EL (cell line): Measurements from ENCODE around the gene KCTD3.
A peak's percentile ranks its signal among the peaks of the same experiment; 100 is the strongest.

Source experiments
- DNase-seq: peaks from one replicate; pipeline ENCODE4 v3.0.0-alpha.2; 2016

Gene KCTD3

GRCh38 chr1:215606564-215607168 lies 39.6 kb downstream of the KCTD3 start:
- DNase-seq: no peak

DNA sequence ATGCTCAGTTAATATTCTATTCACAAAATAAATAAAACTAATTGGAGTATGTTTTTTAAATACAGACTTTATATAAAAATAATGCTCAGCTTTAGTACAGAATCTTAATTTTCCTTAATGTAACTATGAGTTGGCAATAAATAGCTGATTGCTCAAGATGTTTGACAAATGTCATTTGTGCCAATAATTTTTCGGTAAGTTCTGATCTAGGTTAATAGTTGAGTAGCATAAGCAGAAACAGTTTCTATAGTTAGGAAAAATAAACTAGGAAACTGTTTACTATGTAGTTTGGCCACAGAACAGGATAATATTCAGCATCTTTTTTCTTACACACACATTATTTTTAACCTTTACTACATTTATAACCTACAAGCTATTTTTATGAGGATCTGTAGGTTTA lies 40.3 kb downstream of the KCTD3 start:
- no peak for DNase-seq

DNA sequence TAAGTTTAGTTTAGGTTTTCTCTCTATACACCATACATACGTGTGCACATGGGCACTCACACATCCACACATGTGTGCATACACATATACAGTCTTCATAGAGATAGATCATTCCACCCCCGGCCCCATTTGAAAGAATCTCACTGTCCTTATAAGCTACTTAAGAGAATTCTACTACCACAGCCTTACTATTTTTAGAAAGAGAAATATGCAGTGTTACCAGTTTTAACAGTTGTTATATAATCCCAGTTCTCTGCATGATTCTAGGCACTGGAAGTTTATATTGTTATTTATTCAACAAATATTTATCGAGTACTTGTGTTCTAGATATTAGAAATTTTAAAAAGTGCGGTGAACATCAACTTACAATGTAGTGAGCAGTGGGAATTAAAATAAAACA lies 41.5 kb downstream of the KCTD3 start:
- DNase-seq: no peak

- DNase-seq: no peak
Observed at GRCh38 chr1:215612391-215612790, 45.3 kb downstream of the KCTD3 start.

- DNase-seq: no peak
Observed at GRCh38 chr1:215617979-215618378, 50.9 kb downstream of the KCTD3 start.

DNA sequence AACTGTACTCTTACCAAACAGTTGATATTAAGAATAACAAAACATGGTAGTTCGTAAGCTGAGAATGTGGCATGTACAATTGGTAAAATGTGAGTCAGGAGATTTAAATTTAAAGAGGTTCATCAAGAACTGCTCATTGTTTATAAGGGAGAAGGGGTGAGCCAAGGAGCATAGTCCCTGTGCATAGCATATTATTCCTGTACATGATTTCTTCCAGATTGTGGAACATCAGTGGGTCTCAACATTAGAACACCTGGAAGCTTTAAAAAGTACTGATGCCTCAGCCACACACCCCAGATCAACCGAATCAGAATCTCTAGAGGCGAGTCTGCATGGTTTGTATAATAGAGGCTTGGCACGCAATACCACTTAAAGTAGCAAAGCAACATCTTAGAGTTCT lies 56.1 kb downstream of the KCTD3 start:
- no peak for DNase-seq

DNA sequence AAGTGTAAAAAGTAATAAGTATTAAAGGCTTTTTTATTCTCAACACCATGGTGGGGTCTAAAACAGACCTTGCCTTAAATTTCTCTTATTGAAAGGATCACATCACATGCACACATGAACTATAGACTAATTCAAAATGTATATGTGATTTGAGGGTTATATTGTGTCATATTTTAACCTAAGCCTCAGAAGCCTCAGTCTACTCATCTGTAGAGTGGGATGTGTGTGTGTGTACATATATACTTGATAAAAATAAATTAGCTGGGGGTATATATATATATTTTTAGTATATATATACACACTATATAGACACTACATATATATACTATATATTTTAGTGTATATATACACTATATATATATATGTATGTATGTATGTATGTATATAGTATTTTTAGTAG lies 58.8 kb downstream of the KCTD3 start:
- no peak for DNase-seq

GRCh38 chr1:215631040-215631439 lies 63.9 kb downstream of the KCTD3 start:
- no peak for DNase-seq

DNA sequence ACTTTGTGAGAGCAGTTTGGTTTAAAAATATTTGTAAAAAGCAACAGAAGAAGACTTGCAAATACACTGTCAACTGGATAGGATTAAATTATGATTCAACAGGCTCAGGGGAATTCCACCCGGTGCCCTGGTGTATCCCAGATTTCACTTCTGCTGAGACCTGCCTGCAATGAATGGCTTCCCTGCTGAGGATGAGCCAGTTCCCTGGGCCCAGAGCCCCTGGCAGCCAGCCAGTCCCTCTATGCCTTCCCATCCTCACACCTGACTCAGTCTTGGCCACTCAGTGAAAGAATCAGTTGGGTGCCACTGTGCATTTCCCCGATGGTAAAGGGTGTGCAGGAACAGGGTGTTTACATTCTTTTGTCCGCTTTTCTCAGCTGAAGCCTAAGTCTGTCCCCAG lies 64.4 kb downstream of the KCTD3 start:
- peak; percentile 63 for DNase-seq

DNA sequence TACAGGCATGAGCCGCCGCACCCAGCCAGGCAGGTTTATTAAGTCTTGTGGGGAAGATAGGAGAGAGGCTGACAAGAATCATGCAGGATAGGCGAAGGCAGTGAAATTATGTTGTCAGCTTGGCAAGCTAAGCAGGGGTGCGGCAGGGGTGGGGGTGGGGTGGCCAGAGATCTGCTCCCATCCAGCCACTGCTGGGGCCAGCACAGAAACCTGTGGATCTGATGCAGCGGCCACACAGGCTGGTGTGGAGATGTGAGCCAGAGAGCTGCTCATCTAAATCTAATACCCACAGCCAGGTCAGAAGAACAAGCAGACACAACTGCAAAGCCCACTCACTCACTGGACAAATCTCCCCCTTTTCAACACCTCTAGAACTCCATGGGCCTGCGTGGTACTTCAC lies 68.7 kb downstream of the KCTD3 start:
- no peak for DNase-seq

DNA sequence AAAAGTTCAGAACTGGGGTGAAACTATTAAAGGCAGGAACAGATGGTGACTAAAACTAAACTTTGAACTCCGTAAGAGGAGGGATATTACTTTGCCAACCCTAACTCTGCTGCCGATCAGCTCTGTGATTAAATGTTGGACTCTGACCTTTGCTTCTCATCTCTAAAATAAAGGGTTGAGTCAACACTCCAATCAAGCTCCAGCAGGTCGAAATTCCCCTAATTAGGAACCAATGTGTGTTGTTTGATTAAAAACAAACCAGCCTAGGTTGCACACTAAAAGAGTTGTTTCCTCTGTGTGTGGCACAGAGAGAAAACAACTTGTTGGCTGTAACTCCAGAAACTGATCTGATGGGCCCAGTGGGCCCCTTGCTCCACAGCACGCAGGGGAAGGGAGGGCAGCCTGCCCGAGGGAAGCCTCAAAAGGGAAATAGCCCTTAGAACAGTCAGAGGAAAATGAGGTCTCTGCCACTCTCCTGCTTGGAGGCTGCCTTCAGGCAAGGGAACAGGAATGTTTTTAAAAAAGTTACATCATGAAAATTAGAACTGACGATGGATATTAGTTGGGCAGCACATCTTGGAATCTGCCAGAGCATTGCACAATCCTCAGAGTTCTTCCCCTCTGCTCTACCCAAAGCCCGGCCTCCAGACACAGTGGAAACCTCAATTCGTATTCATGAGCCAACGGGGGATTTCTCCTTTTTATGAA lies 69.3 kb downstream of the KCTD3 start:
- peak; percentile 79 for DNase-seq

DNA sequence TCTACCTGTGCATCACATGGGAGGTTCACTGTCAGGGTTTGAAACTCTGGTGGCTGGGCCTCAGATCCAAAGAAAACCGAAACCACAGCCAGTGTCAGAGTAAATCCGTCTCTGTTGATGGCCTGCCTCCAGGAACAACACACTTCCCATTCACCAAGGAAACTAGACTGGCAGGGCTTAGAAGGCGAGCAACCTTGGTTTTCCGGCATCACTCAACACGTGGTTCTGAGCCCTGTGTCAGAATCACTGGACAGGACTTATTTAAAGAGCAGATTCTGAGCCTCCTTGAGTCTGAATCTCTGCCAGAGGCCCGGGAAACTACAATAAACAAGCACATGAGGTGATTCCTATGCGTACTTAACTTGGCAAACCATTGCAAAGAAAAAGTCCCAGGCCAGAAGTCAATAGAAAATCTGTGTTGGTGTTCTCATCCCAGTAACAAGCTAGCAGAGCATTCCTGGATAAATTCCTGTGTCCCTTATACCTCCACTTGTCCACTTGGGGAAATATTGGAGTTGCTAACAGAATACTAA lies 70.0 kb downstream of the KCTD3 start:
- peak; percentile 43 for DNase-seq

- DNase-seq: no peak
Observed at GRCh38 chr1:215640429-215641148, 73.5 kb downstream of the KCTD3 start.

GRCh38 chr1:215643592-215644321 lies 76.7 kb downstream of the KCTD3 start:
- DNase-seq: no peak

- no peak for DNase-seq
Observed at GRCh38 chr1:215645182-215645581, 78.1 kb downstream of the KCTD3 start.

DNA sequence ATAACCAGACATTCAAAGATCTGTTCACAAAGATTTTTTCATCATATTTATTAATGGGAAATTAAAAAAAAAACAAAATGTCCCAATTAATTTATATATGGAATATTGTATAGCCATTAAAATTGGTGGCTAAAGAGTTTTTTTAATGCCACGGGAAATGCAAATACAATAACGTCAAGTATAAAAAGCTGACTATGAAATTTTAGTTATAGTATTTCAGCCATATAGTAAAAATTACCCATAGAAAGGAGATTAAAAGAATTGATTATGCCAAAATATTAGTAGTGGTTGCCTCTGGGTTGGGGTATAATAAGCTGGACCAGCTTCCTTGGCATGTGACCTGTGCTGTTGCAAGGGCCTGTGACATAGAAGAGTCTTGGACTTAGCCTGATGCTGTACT lies 78.8 kb downstream of the KCTD3 start:
- DNase-seq: no peak

GRCh38 chr1:215647738-215648137 lies 80.6 kb downstream of the KCTD3 start:
- DNase-seq: no peak

DNA sequence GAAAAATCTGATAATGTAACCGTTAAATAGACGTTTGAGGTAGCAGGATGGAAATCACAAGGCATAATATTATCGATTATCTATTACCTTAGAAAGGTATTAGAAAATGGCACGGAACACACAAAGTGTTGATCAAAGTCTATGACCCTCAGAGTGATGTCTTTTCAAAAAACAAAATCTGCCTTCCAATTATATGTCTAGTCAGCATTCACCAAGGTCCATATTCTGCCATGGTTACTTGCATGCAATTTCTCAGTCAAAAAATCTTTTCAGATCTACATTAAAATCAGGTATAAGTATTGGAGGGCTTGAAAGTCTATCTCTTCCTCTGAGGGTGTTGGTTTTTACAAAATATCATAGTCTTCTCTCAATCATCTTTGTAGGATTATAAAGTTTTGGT lies 81.9 kb downstream of the KCTD3 start:
- no peak for DNase-seq

DNA sequence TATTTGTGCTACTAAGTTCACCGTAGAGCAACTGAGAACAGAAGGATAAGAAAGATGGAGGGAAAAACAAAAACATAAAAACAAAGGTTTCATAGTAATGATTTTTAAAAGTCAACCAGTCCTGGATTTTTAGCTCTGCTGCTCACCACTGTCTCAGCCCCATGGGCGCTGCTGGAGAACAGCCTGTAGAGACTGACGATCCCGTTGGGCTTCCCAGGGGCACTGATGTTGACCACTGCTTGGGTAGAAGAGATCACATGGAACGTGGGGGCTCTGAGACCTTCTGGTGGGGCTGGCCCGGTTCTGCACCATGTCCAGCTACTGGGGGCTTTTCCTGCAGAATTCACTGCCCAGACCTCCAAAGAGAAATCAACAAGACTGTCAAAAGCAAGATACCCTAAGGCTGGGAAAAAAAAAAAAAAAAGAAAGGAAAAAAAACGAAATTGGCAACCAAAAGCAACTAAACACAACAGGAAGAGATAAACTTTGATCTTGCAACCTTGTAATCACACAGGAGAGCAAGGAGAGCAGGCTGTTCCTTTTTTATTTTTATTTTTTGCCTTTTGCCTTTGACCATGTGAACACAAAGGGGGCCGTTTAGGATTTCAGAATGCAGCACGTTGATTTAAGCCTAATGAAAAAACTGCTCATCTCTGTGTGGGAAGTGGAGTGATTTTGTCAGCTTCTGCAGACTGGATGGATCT lies 83.5 kb downstream of the KCTD3 start:
- no peak for DNase-seq

DNA sequence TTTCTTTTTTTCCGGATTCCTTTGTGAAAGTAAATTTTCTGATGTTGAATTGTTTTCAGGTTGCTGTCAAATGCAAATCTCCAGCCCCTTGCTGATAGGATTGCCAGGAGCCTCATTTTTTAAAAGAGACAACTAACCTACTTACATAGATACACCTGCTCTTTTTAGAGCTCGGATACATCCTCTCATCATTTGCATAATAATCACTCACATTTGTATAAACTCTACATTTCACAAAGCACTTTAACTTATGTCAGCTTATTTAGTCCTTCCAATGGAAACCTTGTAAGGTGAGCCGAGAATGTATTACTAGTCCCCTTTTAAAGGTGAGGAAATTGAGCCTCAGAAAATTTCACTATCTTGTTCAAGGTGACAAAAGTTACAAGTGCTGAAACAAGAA lies 84.8 kb downstream of the KCTD3 start:
- no peak for DNase-seq

GRCh38 chr1:215652371-215652770 lies 85.3 kb downstream of the KCTD3 start:
- DNase-seq: no peak

- DNase-seq: no peak
Observed at GRCh38 chr1:215657047-215657446, 89.9 kb downstream of the KCTD3 start.

DNA sequence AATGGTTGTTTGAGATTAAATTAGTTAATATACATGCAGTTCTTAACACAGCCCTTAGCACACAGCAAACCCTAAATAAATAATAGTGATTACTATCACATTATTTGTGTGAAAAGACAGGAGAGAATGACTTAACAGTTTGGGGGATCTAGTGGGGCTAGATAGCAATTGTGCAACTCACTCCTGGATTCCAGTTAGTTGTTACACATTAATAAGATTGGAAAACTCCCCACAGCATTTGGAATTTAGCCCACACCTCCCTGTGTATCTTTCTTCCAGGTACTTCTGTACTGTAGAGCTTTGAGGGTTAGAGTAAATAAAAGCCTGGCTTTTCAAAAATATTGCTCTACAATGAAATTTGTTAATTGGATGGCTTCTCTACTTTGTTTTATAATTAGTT lies 93.2 kb downstream of the KCTD3 start:
- no peak for DNase-seq
